ENCODE data around the gene SEC14L6. TPM values are rescaled to one million over a fixed set of nuclear protein-coding genes. Genes with fewer than 3 reads are reported as not detected.

The SEC14L6 gene
- total and polyA plus RNA-seq, 3 experiments from 2014 or later, result 0.18 TPM; not detected in 2

DNA sequence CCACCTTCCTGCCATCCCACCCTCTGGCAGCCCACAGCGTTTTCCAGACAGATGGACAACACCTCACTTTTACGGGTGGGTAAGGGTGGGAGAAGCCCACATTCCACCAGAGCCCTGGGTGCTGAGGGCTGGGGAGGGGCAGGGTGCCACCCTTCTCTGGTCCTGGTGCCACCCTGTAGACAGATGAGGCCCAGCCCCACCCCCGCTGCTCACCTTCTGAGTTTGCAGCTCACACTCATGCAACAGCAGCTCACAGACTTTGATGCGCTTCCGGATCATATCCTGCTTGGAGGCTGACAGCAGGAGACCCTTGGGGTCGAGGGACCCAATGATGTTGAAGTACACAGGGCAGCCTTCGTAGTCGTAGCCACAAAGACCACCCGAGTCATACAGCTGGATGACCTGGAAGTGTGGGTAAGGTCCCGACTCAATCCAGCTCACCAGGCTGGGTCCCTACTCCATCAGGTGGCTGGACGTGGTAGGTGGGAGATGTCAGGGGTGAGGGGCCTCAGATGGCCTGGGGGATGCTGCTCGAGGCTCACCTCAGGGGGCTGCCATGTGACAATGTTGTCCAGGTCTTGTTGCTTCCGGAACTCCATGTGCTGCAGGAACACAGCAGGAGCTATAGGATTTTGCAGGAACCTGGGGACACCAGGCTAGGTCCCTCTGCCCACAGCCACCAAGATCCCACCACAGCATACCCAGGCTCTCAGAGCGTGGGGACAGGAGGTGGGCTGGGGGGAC, 51.3 kb downstream of the SEC14L6 start:
- no peak overlapping the region for H3K4me3 Mint-ChIP-seq
- POLR2A ChIA-PET, result no interaction called here
- no peaks in the 10 kb centered on the region for H3K4me1 Mint-ChIP-seq

DNA sequence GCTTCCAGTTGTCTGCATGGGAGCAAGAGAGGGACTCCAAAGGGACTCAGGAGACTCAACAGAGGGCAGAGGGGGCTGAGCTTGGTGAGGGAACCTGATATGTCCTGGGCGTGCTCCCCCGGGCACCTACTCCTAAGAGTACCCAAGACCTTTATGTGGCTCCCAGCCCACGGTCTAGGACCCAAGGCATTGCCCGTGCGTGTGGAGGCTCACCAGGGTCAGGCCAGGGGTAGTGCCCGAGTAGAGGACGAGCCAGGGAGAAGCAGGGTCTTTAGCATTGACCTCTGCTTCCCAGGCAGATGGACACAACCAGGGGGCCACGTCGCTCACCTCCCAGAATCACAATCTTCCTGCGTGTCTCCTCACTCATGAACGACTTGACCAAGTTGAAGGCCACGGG, 54.4 kb downstream of the SEC14L6 start:
- ChIA-PET CTCF (no interaction called here), POLR2A (no interaction called here)
- no peak overlapping the region for H3K4me3 ChIP-seq (ENCODE audit: low read length)
- H3K9me3 ChIP-seq (ENCODE audit: low read length), result no peaks in the 10 kb centered on the region
- DNase-seq, result no peak
- H3K36me3 ChIP-seq (ENCODE audit: insufficient read depth, low read length), result no peaks in the 10 kb centered on the region
- no peak overlapping the region for H3K4me3 Mint-ChIP-seq
- H3K27ac Mint-ChIP-seq, result no peak overlapping the region
- no peaks in the 10 kb centered on the region for H3K4me1 ChIP-seq (ENCODE audit: insufficient read depth, low read length)
- no peaks in the 10 kb centered on the region for H3K4me1 Mint-ChIP-seq
- no peak overlapping the region for H3K27ac ChIP-seq (ENCODE audit: low read depth, low read length)
- H3K36me3 Mint-ChIP-seq, result peaks cover 0 to 3% (median 0%) of the 10 kb centered on the region in 3 donors
- no peaks in the 10 kb centered on the region for H3K9me3 Mint-ChIP-seq
- H3K27me3 ChIP-seq (ENCODE audit: insufficient read depth, low read length, poor library complexity, severe bottlenecking), result no peaks in the 10 kb centered on the region
- peaks cover 4 to 23% of the 10 kb centered on the region in 2 donors for H3K27me3 Mint-ChIP-seq

More for the DNA sequence above, 51.3 kb downstream of the SEC14L6 start:
- Histone ChIP-seq H3K27me3 (ENCODE audit: insufficient read depth, low read length, poor library complexity, severe bottlenecking) (no peaks in the 10 kb centered on the region), H3K27ac (ENCODE audit: low read depth, low read length) (no peak overlapping the region), H3K4me1 (ENCODE audit: insufficient read depth, low read length) (no peaks in the 10 kb centered on the region), H3K9me3 (ENCODE audit: low read length) (no peaks in the 10 kb centered on the region), H3K4me3 (ENCODE audit: low read length) (no peak overlapping the region), H3K36me3 (ENCODE audit: insufficient read depth, low read length) (no peaks in the 10 kb centered on the region)
- CTCF ChIA-PET, result interaction anchor here (1.1 to 1.4 kb wide), 2 partner anchors 9 to 15 kb away, joined by 3 read pairs; no protein-coding TSS in a partner anchor
- Mint-ChIP-seq H3K36me3 (peaks cover 0 to 3% (median 0%) of the 10 kb centered on the region in 3 donors), H3K27me3 (peaks cover 4 to 29% of the 10 kb centered on the region in 2 donors), H3K9me3 (no peaks in the 10 kb centered on the region), H3K27ac (no peak overlapping the region)
- no peak for DNase-seq

DNA sequence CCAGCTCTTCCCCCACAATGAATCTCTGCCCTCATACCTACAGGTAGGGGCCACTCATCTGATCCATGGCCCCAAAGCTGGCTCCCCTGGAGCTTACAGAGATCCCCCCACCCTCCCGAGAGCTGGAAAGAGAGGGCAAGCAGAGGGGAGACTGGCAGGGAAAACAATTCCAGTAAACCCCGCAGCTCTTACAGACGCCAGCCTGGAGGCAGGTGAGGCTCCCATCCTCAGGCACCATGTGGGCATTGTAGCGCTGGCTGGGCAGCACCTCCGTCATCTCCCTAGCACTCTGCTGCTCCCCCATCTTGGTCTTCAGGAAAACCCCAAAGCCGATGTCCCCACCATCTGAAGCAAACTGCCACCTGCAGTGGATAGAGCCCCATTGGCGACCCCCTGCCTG, 55.2 kb downstream of the SEC14L6 start:
- Histone ChIP-seq H3K27me3 (ENCODE audit: insufficient read depth, low read length, poor library complexity, severe bottlenecking) (no peaks in the 10 kb centered on the region), H3K36me3 (ENCODE audit: insufficient read depth, low read length) (no peaks in the 10 kb centered on the region), H3K9me3 (ENCODE audit: low read length) (no peaks in the 10 kb centered on the region), H3K27ac (ENCODE audit: low read depth, low read length) (no peak overlapping the region), H3K4me3 (ENCODE audit: low read length) (no peak overlapping the region), H3K4me1 (ENCODE audit: insufficient read depth, low read length) (no peaks in the 10 kb centered on the region)
- Mint-ChIP-seq H3K9me3 (no peaks in the 10 kb centered on the region), H3K4me3 (no peak overlapping the region), H3K4me1 (no peaks in the 10 kb centered on the region), H3K27ac (no peak overlapping the region), H3K27me3 (peaks cover 4 to 23% of the 10 kb centered on the region in 2 donors), H3K36me3 (peaks cover 0 to 3% (median 0%) of the 10 kb centered on the region in 3 donors)
- ChIA-PET POLR2A (no interaction called here), CTCF (interaction anchor here (1.8 kb wide), 1 partner anchor 99 kb away, joined by 5 read pairs; no protein-coding TSS in a partner anchor)
- DNase-seq, result no peak

DNA sequence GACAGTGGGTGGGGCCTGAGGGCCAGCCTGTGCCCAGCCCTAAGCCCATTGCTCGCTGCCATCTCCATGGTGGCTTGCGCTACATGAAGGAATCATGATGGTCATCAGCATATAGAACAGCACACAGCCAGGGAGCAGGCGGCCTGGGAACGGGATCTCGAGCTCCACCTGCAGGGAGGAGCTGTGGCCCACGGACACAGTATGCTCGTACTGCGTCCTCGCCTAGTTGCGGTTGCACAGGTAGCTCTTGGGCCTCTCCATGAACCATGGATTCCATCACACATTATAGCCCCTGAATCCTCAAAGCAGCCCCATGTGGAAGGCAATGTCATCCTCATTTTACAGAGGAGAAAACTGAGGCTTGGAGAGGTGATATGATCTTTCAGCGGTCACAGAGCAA, 56.1 kb downstream of the SEC14L6 start:
- H3K36me3 ChIP-seq (ENCODE audit: insufficient read depth, low read length), result no peaks in the 10 kb centered on the region
- CTCF ChIA-PET, result interaction anchor here (1.8 kb wide), 1 partner anchor 98 kb away, joined by 5 read pairs; no protein-coding TSS in a partner anchor
- H3K27me3 ChIP-seq (ENCODE audit: insufficient read depth, low read length, poor library complexity, severe bottlenecking), result no peaks in the 10 kb centered on the region
- no peak for DNase-seq
- no peak overlapping the region for H3K4me3 Mint-ChIP-seq
- peaks cover 4 to 23% of the 10 kb centered on the region in 2 donors for H3K27me3 Mint-ChIP-seq
- no peaks in the 10 kb centered on the region for H3K9me3 Mint-ChIP-seq
- no peak overlapping the region for H3K27ac ChIP-seq (ENCODE audit: low read depth, low read length)
- no peak overlapping the region for H3K4me3 ChIP-seq (ENCODE audit: low read length)
- no peaks in the 10 kb centered on the region for H3K4me1 ChIP-seq (ENCODE audit: insufficient read depth, low read length)
- POLR2A ChIA-PET, result no interaction called here
- H3K4me1 Mint-ChIP-seq, result peaks cover 0 to 2% (median 0%) of the 10 kb centered on the region in 3 donors
- peaks cover 0 to 3% (median 0%) of the 10 kb centered on the region in 3 donors for H3K36me3 Mint-ChIP-seq
- H3K27ac Mint-ChIP-seq, result no peak overlapping the region
- no peaks in the 10 kb centered on the region for H3K9me3 ChIP-seq (ENCODE audit: low read length)

DNA sequence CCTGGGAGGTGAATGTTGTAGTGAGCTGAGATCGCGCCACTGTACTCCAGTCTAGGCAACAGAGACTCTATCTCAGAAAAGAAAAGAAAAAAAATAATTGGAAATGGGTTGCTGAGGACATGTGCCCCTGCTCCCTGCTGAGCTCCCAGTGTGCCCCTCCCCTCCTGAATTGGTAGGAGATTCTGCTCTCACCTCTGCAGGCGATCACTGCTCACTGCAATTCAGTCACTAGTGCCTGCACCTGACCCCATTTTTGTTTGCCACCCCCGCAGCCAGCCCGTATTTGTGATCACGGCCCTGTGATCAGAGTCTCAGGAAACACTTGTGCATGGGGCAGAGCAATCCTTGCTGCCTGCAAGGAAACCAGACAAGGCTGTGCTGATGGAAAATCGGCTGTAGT, 58.4 kb downstream of the SEC14L6 start:
- ChIA-PET CTCF (interaction anchor here (6.4 kb wide), 1 partner anchor 98 kb away, joined by 68 read pairs; the partner anchor contains the start of gene RNF215), POLR2A (no interaction called here)
- Histone ChIP-seq H3K4me3 (ENCODE audit: low read length) (no peak overlapping the region), H3K9me3 (ENCODE audit: low read length) (no peaks in the 10 kb centered on the region), H3K27me3 (ENCODE audit: insufficient read depth, low read length, poor library complexity, severe bottlenecking) (no peaks in the 10 kb centered on the region), H3K36me3 (ENCODE audit: insufficient read depth, low read length) (no peaks in the 10 kb centered on the region), H3K27ac (ENCODE audit: low read depth, low read length) (no peak overlapping the region), H3K4me1 (ENCODE audit: insufficient read depth, low read length) (no peaks in the 10 kb centered on the region)
- Mint-ChIP-seq H3K4me1 (peaks cover 0 to 3% (median 0%) of the 10 kb centered on the region in 3 donors), H3K4me3 (no peak overlapping the region), H3K36me3 (no peaks in the 10 kb centered on the region), H3K27me3 (peaks cover 4 to 11% of the 10 kb centered on the region in 2 donors), H3K9me3 (no peaks in the 10 kb centered on the region), H3K27ac (no peak overlapping the region)
- no peak for DNase-seq

DNA sequence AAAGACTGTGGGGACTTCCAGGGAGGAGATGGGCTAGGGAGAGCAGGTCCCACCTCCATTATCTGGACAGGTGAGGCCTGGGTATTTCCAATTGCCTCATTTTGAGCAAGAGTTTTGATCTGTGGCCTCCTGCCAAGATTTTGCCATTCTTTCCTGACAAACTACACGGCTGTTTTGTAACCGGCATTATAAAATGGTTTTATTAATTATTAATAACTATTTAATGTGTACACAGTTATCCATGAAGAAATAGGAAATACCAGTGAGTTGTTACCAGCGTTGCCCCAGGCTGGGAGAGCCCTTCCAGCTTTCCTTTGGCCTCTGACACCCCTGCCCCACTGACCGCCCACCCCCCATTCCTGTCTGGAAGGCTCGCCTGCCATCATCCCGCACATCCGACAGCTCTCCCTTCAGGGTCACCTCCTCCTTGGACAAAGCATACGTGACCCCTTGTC, 59.9 kb downstream of the SEC14L6 start:
- H3K27me3 Mint-ChIP-seq, result peaks cover 5 to 12% of the 10 kb centered on the region in 2 donors
- Histone ChIP-seq H3K9me3 (ENCODE audit: low read length) (no peaks in the 10 kb centered on the region), H3K4me1 (ENCODE audit: insufficient read depth, low read length) (no peaks in the 10 kb centered on the region), H3K27ac (ENCODE audit: low read depth, low read length) (no peak overlapping the region), H3K36me3 (ENCODE audit: insufficient read depth, low read length) (no peaks in the 10 kb centered on the region), H3K27me3 (ENCODE audit: insufficient read depth, low read length, poor library complexity, severe bottlenecking) (no peaks in the 10 kb centered on the region), H3K4me3 (ENCODE audit: low read length) (no peak overlapping the region)
- H3K27ac Mint-ChIP-seq, result peak overlapping the region in 2 of 8 donors; percentile 24 to 81
- no peaks in the 10 kb centered on the region for H3K9me3 Mint-ChIP-seq
- H3K4me3 Mint-ChIP-seq, result no peak overlapping the region
- H3K36me3 Mint-ChIP-seq, result no peaks in the 10 kb centered on the region
- POLR2A ChIA-PET, result no interaction called here
- H3K4me1 Mint-ChIP-seq, result peaks cover 0 to 3% (median 0%) of the 10 kb centered on the region in 3 donors
- no peak for DNase-seq
- CTCF ChIA-PET, result interaction anchor here (0.7 to 6.4 kb wide), 6 partner anchors 52 to 1040 kb away, joined by 3 to 68 read pairs (median 5); partner anchors contain the start of genes CASTOR1 and RNF215

DNA sequence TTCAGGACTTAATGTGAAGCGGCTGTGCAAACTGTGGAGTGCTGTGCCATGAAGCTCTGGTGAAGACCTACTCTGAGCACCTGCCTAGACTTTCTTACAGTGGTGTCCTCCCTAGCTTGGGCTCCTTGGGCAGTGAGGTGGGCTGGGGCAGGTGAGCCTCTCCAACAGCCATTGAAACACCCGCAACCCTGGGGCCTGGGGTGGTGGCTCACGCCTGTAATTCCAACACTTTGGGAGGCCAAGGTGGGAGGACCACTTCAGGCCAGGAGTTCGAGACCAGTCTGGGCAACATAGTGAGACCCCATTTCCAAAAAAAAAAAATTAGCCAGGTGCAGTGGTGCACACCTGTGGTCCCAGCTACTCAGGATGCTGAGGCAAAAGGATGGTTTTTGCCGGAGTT, 60.4 kb downstream of the SEC14L6 start:
- Mint-ChIP-seq H3K36me3 (no peaks in the 10 kb centered on the region), H3K4me3 (no peak overlapping the region), H3K27me3 (peaks cover 5 to 16% of the 10 kb centered on the region in 2 donors), H3K9me3 (no peaks in the 10 kb centered on the region), H3K27ac (no peak overlapping the region), H3K4me1 (peaks cover 0 to 3% (median 0%) of the 10 kb centered on the region in 3 donors)
- Histone ChIP-seq H3K4me3 (ENCODE audit: low read length) (no peak overlapping the region), H3K4me1 (ENCODE audit: insufficient read depth, low read length) (no peaks in the 10 kb centered on the region), H3K36me3 (ENCODE audit: insufficient read depth, low read length) (no peaks in the 10 kb centered on the region), H3K9me3 (ENCODE audit: low read length) (no peaks in the 10 kb centered on the region), H3K27ac (ENCODE audit: low read depth, low read length) (no peak overlapping the region), H3K27me3 (ENCODE audit: insufficient read depth, low read length, poor library complexity, severe bottlenecking) (no peaks in the 10 kb centered on the region)
- ChIA-PET CTCF (interaction anchor here (0.6 to 6.4 kb wide), 14 partner anchors 9 to 1040 kb away, joined by 3 to 68 read pairs (median 4); partner anchors contain the start of genes CASTOR1 and RNF215), POLR2A (no interaction called here)
- DNase-seq, result no peak

DNA sequence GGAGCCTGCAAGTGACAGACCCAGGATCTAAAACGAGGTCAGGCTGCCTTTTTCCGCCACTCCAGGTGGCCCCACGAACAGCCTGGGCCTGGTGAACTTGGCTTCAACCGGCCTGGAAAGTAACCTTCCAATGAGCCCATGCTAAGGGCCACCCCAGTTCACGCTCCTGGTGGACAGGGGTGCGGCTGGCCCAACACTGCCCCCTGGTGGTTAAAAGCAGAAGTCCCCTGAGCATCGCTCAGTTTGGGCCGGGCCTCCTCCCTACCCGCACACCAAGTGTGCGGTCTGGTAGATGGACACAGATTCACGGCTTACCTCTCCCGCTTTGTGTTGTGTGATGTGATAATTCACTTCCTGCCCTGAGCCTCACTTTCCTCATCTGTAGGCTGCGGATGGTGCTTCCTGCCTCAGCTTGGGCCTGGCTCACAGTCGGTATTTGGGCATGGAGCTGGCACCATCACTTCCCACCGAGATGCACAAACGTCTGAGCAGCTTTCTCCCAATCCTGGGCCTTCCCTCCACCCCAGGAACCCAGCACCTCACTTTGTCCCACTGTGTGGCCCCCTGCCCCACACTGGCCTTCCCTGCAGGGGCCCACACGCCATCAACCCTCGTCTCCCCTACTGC, 61.1 kb downstream of the SEC14L6 start:
- H3K9me3 ChIP-seq (ENCODE audit: low read length), result no peaks in the 10 kb centered on the region
- peaks cover 5 to 12% of the 10 kb centered on the region in 2 donors for H3K27me3 Mint-ChIP-seq
- no peak overlapping the region for H3K27ac ChIP-seq (ENCODE audit: low read depth, low read length)
- H3K27ac Mint-ChIP-seq, result peak overlapping the region in 1 of 8 donors; percentile 7
- peaks cover 0 to 3% (median 0%) of the 10 kb centered on the region in 3 donors for H3K4me1 Mint-ChIP-seq
- H3K36me3 ChIP-seq (ENCODE audit: insufficient read depth, low read length), result no peaks in the 10 kb centered on the region
- no peaks in the 10 kb centered on the region for H3K36me3 Mint-ChIP-seq
- POLR2A ChIA-PET, result no interaction called here
- H3K4me1 ChIP-seq (ENCODE audit: insufficient read depth, low read length), result no peaks in the 10 kb centered on the region
- no peak overlapping the region for H3K4me3 Mint-ChIP-seq
- H3K27me3 ChIP-seq (ENCODE audit: insufficient read depth, low read length, poor library complexity, severe bottlenecking), result no peaks in the 10 kb centered on the region
- no peaks in the 10 kb centered on the region for H3K9me3 Mint-ChIP-seq
- peak; percentile 65 to 79 (median 69) for DNase-seq
- H3K4me3 ChIP-seq (ENCODE audit: low read length), result no peak overlapping the region
- CTCF ChIA-PET, result interaction anchor here (0.6 to 6.4 kb wide), 16 partner anchors 9 to 395 kb away, joined by 3 to 68 read pairs (median 3); partner anchors contain the start of gene RNF215
